Measurements from ENCODE around the gene SYNCRIP. TPM values are rescaled to one million over a fixed set of nuclear protein-coding genes. Genes with fewer than 3 reads are reported as not detected.
A peak's percentile ranks its signal among the peaks of the same experiment; 100 is the strongest.

The SYNCRIP gene
- total and polyA plus RNA-seq, 2 of the 13 experiments (the other 11 are each of a cell fraction or from before 2014, with no cell fraction given) = 8.1 to 112 TPM

DNA sequence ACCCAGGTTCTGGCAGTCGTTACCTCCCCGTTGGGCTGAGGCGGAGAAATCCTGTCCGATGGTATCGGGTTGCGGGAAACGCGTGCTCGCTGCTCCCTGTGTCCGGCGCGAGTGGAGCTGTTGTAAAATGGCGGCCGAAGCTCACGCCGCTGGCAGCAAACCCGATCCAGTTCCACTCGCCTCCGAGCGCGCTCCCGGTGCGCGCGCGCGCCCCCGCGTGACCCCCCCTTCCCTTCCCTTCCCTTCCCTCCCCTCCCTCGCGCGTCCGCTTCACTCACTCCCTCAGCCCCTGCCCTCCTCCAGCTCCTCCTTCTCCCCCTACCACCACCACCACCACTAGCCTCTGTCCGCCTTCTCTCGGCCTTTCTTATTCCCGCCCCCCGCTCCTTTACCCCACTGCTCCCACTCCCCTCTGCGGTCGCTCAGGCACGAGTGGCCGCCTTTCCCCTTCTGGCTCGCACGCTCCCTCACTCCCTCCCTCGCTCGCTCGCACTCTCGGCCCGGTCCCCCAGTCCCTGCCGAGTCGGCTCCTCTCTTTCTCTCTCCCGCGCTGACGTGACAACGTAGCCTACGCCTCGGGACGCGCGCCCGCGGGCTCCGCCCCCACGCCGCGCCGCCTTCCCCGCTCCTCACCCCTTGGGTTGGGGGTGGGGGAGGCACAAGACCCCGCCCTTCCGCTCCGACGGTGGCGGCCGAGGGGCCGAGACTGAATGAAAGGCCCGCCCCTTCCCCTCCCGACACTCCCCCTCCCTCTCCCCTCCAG lies at the start of gene SYNCRIP (continued):
- TF ChIP-seq ZSCAN30 (CRISPR knock-in tag; IDR thresholded peaks at IDR 0.05) = 0 out of 2 replicates have a peak, but pooled peaks have one; percentile 66
- no peak for TF ChIP-seq ZBTB34 (CRISPR knock-in tag; IDR thresholded peaks at IDR 0.05)
- peak; percentile 80 for TF ChIP-seq POLR2G (IDR thresholded peaks at IDR 0.05; ENCODE audit: low read depth, low read length)
- no peak for TF ChIP-seq ZNF101 (CRISPR knock-in tag; IDR thresholded peaks at IDR 0.05; ENCODE audit: borderline replicate concordance, low read depth)
- no peak for TF ChIP-seq ZNF326 (CRISPR knock-in tag; IDR thresholded peaks at IDR 0.05; ENCODE audit: borderline replicate concordance)
- peak; percentile 85 for TF ChIP-seq GABPB1 (CRISPR knock-in tag; IDR thresholded peaks at IDR 0.05)
- no peak for TF ChIP-seq PHB2 (IDR thresholded peaks at IDR 0.05; ENCODE audit: partially characterized antibody)
- TF ChIP-seq NONO (IDR thresholded peaks at IDR 0.05) = no peak
- TF ChIP-seq NONO (CRISPR knock-in tag; conservative IDR thresholded peaks at IDR 0.05) = peak; percentile 69; the same call in 1 of the 2 replicates
- TF ChIP-seq ZNF792 (CRISPR knock-in tag; IDR thresholded peaks at IDR 0.05) = no peak; the same call in none of the 2 replicates
- no peak for TF ChIP-seq ZNF362 (CRISPR knock-in tag; IDR thresholded peaks at IDR 0.05; ENCODE audit: borderline replicate concordance)
- no peak for TF ChIP-seq ZNF460 (CRISPR knock-in tag; IDR thresholded peaks at IDR 0.05; ENCODE audit: borderline replicate concordance)
- no peak for TF ChIP-seq RFX3 (CRISPR knock-in tag; IDR thresholded peaks at IDR 0.05)
- TF ChIP-seq ZNF879 (CRISPR knock-in tag; IDR thresholded peaks at IDR 0.05) = no peak
- 0 out of 2 replicates have a peak, but pooled peaks have one; percentile 0 for TF ChIP-seq NRL (CRISPR knock-in tag; IDR thresholded peaks at IDR 0.05; ENCODE audit: borderline replicate concordance)
- TF ChIP-seq BCL3 (CRISPR knock-in tag; IDR thresholded peaks at IDR 0.05) = no peak
- TF ChIP-seq JUNB (CRISPR knock-in tag; IDR thresholded peaks at IDR 0.05; ENCODE audit: borderline replicate concordance) = peak; percentile 53; the same call in 1 of the 2 replicates
- TF ChIP-seq ZNF646 (CRISPR knock-in tag; IDR thresholded peaks at IDR 0.05) = no peak
- TF ChIP-seq ZNF431 (CRISPR knock-in tag; IDR thresholded peaks at IDR 0.05; ENCODE audit: borderline replicate concordance, low read depth) = no peak; the same call in 1 of the 2 replicates

Measured in HepG2 (cell line).